Immature natural killer cell (primary cell): Measurements from ENCODE around the gene TMEM217. TPM values are rescaled to one million over a fixed set of nuclear protein-coding genes. Genes with fewer than 3 reads are reported as not detected.

ENCODE experiments used
- DNase-seq, 3 donors: peaks; one replicate each; pipeline ENCODE4 v3.0.0; 2022; ENCODE audit warnings: mixed read lengths in 1 of 3
- H3K27ac Mint-ChIP-seq, 6 donors: one replicate each; pipeline ENCODE4 v1.8.0; 2020; ENCODE audit warnings: mixed read lengths in 6 of 6, mild to moderate bottlenecking in 5 of 6, inconsistent platforms in 4 of 6, moderate library complexity in 3 of 6
- H3K27me3 Mint-ChIP-seq, 3 donors: one replicate each; pipeline ENCODE4 v1.8.0; 2020 to 2021; ENCODE audit warnings: low read depth in 3 of 3, mild to moderate bottlenecking in 3 of 3, mixed read lengths in 3 of 3, moderate library complexity in 3 of 3, inconsistent platforms in 1 of 3
- H3K36me3 Mint-ChIP-seq, 3 donors: one replicate each; pipeline ENCODE4 v1.8.0; 2020; ENCODE audit warnings: mixed read lengths in 3 of 3, inconsistent platforms in 2 of 3, mild to moderate bottlenecking in 2 of 3
- H3K4me1 Mint-ChIP-seq, 2 donors: one replicate each; pipeline ENCODE4 v1.8.0; 2020; ENCODE audit warnings: inconsistent platforms in 2 of 2, mild to moderate bottlenecking in 2 of 2, mixed read lengths in 2 of 2, moderate library complexity in 1 of 2
- H3K4me3 Mint-ChIP-seq, 5 donors: one replicate each; pipeline ENCODE4 v1.8.0; 2020; ENCODE audit warnings: mild to moderate bottlenecking in 5 of 5, mixed read lengths in 5 of 5, inconsistent platforms in 3 of 5, moderate library complexity in 3 of 5
- H3K9me3 Mint-ChIP-seq, 6 donors: one replicate each; pipeline ENCODE4 v1.8.0; 2020; ENCODE audit warnings: mild to moderate bottlenecking in 6 of 6, mixed read lengths in 6 of 6, inconsistent platforms in 4 of 6, moderate library complexity in 3 of 6
- polyA plus RNA-seq, 3 donors: library from polyadenylated mRNA; unstranded; fragments of 300-500 nt; fragmentation: Illumina TruSeq; gene quantifications; one replicate each; pipeline ENCODE4 v1.2.3, GENCODE V29; 2021

TMEM217 gene
- polyA plus RNA-seq, 3 donors from 2014 or later = 0.23 to 0.32 TPM; not detected in 1

- no peaks in the 10 kb centered on the region for H3K4me1 Mint-ChIP-seq
- H3K9me3 Mint-ChIP-seq = peaks cover 0 to 2% (median 0%) of the 10 kb centered on the region in 6 donors
- H3K36me3 Mint-ChIP-seq = peaks cover 0 to under 1% (median 0%) of the 10 kb centered on the region in 3 donors
- H3K27ac Mint-ChIP-seq = no peak overlapping the region
- H3K27me3 Mint-ChIP-seq = peaks cover 0 to 8% (median 5%) of the 10 kb centered on the region in 3 donors
- no peak overlapping the region for H3K4me3 Mint-ChIP-seq
- DNase-seq = no peak
Measured at GRCh38 chr6:37251211-37251780, 6.6 kb downstream of the TMEM217 start.

GRCh38 chr6:37244430-37245310, 13.3 kb downstream of the TMEM217 start:
- no peak overlapping the region for H3K4me3 Mint-ChIP-seq
- H3K36me3 Mint-ChIP-seq = peaks cover 0 to 4% (median 0%) of the 10 kb centered on the region in 3 donors
- H3K27ac Mint-ChIP-seq = no peak overlapping the region
- peaks cover 0 to 2% (median 0%) of the 10 kb centered on the region in 6 donors for H3K9me3 Mint-ChIP-seq
- H3K27me3 Mint-ChIP-seq = peaks cover 0 to 4% (median 2%) of the 10 kb centered on the region in 3 donors
- DNase-seq = no peak
- peaks cover 10 to 11% of the 10 kb centered on the region in 2 donors for H3K4me1 Mint-ChIP-seq

- Mint-ChIP-seq H3K27me3 (peaks cover 0 to 4% (median 2%) of the 10 kb centered on the region in 3 donors), H3K4me1 (peaks cover 13 to 15% of the 10 kb centered on the region in 2 donors), H3K36me3 (peaks cover 0 to 4% (median 0%) of the 10 kb centered on the region in 3 donors), H3K4me3 (no peak overlapping the region), H3K9me3 (peaks cover 0 to 2% (median 0%) of the 10 kb centered on the region in 6 donors), H3K27ac (no peak overlapping the region)
- DNase-seq = no peak
Measured at GRCh38 chr6:37243816-37244370, 14.1 kb downstream of the TMEM217 start.

- DNase-seq = no peak
- no peak overlapping the region for H3K27ac Mint-ChIP-seq
- H3K27me3 Mint-ChIP-seq = peaks cover 0 to 4% (median 2%) of the 10 kb centered on the region in 3 donors
- no peak overlapping the region for H3K4me3 Mint-ChIP-seq
- peaks cover 13 to 15% of the 10 kb centered on the region in 2 donors for H3K4me1 Mint-ChIP-seq
- peaks cover 0 to 2% (median 0%) of the 10 kb centered on the region in 6 donors for H3K9me3 Mint-ChIP-seq
- H3K36me3 Mint-ChIP-seq = peaks cover 0 to 4% (median 0%) of the 10 kb centered on the region in 3 donors
Measured at GRCh38 chr6:37243131-37243815, 14.7 kb downstream of the TMEM217 start.

GRCh38 chr6:37242429-37243052, 15.4 kb downstream of the TMEM217 start:
- no peak for DNase-seq
- peaks cover 0 to 4% (median 0%) of the 10 kb centered on the region in 3 donors for H3K36me3 Mint-ChIP-seq
- H3K27me3 Mint-ChIP-seq = peaks cover 0 to 4% (median 2%) of the 10 kb centered on the region in 3 donors
- no peak overlapping the region for H3K4me3 Mint-ChIP-seq
- H3K9me3 Mint-ChIP-seq = peaks cover 0 to 2% (median 0%) of the 10 kb centered on the region in 6 donors
- H3K4me1 Mint-ChIP-seq = peaks cover 13 to 15% of the 10 kb centered on the region in 2 donors
- H3K27ac Mint-ChIP-seq = no peak overlapping the region

- Mint-ChIP-seq H3K4me3 (no peak overlapping the region), H3K27me3 (peaks cover 0 to 4% (median 1%) of the 10 kb centered on the region in 3 donors), H3K36me3 (peaks cover 0 to 4% (median 0%) of the 10 kb centered on the region in 3 donors), H3K9me3 (no peaks in the 10 kb centered on the region), H3K4me1 (peaks cover 13 to 15% of the 10 kb centered on the region in 2 donors), H3K27ac (peak overlapping the region in 1 of 6 donors; percentile 72)
- DNase-seq = no peak
Measured at GRCh38 chr6:37241775-37242428, 16.0 kb downstream of the TMEM217 start.

GRCh38 chr6:37241131-37241530, 16.8 kb downstream of the TMEM217 start:
- peaks cover 0 to 4% (median 1%) of the 10 kb centered on the region in 3 donors for H3K27me3 Mint-ChIP-seq
- no peak overlapping the region for H3K4me3 Mint-ChIP-seq
- peaks cover 13 to 15% of the 10 kb centered on the region in 2 donors for H3K4me1 Mint-ChIP-seq
- DNase-seq = no peak
- H3K36me3 Mint-ChIP-seq = peaks cover 0 to 2% (median 0%) of the 10 kb centered on the region in 3 donors
- H3K27ac Mint-ChIP-seq = no peak overlapping the region
- H3K9me3 Mint-ChIP-seq = no peaks in the 10 kb centered on the region

- Mint-ChIP-seq H3K4me1 (peaks cover 13 to 15% of the 10 kb centered on the region in 2 donors), H3K27me3 (peaks cover 0 to 1% (median under 1%) of the 10 kb centered on the region in 3 donors), H3K36me3 (no peaks in the 10 kb centered on the region), H3K27ac (peak overlapping the region; percentile 81 to 94 (median 89)), H3K4me3 (peak overlapping the region; percentile 7 to 56 (median 24)), H3K9me3 (no peaks in the 10 kb centered on the region)
- DNase-seq = peak; percentile 38 to 51 (median 39)
Measured at GRCh38 chr6:37239950-37240713, 17.8 kb downstream of the TMEM217 start.

- DNase-seq = no peak
- Mint-ChIP-seq H3K27ac (peak overlapping the region; percentile 81 to 94 (median 89)), H3K27me3 (peaks cover 0 to 2% (median 0%) of the 10 kb centered on the region in 3 donors), H3K9me3 (no peaks in the 10 kb centered on the region), H3K4me3 (peak overlapping the region in 2 of 5 donors; percentile 7 to 30), H3K36me3 (no peaks in the 10 kb centered on the region), H3K4me1 (peaks cover 13 to 15% of the 10 kb centered on the region in 2 donors)
Measured at GRCh38 chr6:37239526-37239925, 18.4 kb downstream of the TMEM217 start.

- H3K36me3 Mint-ChIP-seq = no peaks in the 10 kb centered on the region
- H3K4me1 Mint-ChIP-seq = peaks cover 13 to 15% of the 10 kb centered on the region in 2 donors
- H3K4me3 Mint-ChIP-seq = no peak overlapping the region
- H3K27me3 Mint-ChIP-seq = peaks cover 0 to 6% (median 0%) of the 10 kb centered on the region in 3 donors
- no peaks in the 10 kb centered on the region for H3K9me3 Mint-ChIP-seq
- peak overlapping the region in 1 of 6 donors; percentile 17 for H3K27ac Mint-ChIP-seq
- DNase-seq = no peak
Measured at GRCh38 chr6:37238381-37238780, 19.6 kb downstream of the TMEM217 start.

GRCh38 chr6:37237789-37238188, 20.2 kb downstream of the TMEM217 start:
- no peak overlapping the region for H3K4me3 Mint-ChIP-seq
- no peaks in the 10 kb centered on the region for H3K9me3 Mint-ChIP-seq
- peaks cover 13 to 15% of the 10 kb centered on the region in 2 donors for H3K4me1 Mint-ChIP-seq
- no peak overlapping the region for H3K27ac Mint-ChIP-seq
- no peaks in the 10 kb centered on the region for H3K36me3 Mint-ChIP-seq
- peaks cover 0 to 9% (median 2%) of the 10 kb centered on the region in 3 donors for H3K27me3 Mint-ChIP-seq
- DNase-seq = no peak

GRCh38 chr6:37236921-37237320, 21.0 kb downstream of the TMEM217 start:
- no peaks in the 10 kb centered on the region for H3K36me3 Mint-ChIP-seq
- no peak overlapping the region for H3K4me3 Mint-ChIP-seq
- no peak overlapping the region for H3K27ac Mint-ChIP-seq
- peaks cover 0 to 9% (median 2%) of the 10 kb centered on the region in 3 donors for H3K27me3 Mint-ChIP-seq
- H3K4me1 Mint-ChIP-seq = peaks cover 13 to 15% of the 10 kb centered on the region in 2 donors
- no peaks in the 10 kb centered on the region for H3K9me3 Mint-ChIP-seq
- DNase-seq = no peak
